ENCODE results near the gene CDCP1.

CDCP1 gene

GRCh38 chr3:45164056-45164455 lies 17.9 kb upstream of the CDCP1 start:
- DNase-seq (ENCODE audit: low spot score), result no peak
- Histone ChIP-seq H3K27ac (no peak overlapping the region), H3K4me3 (no peak overlapping the region)
- no peak for TF ChIP-seq CTCF (IDR thresholded peaks at IDR 0.05)

- no peak for DNase-seq (ENCODE audit: low spot score)
- no peak overlapping the region for H3K27ac ChIP-seq
Observed at GRCh38 chr3:45163481-45163880, 17.3 kb upstream of the CDCP1 start.

GRCh38 chr3:45154641-45155147 lies 8.5 kb upstream of the CDCP1 start:
- no peak for DNase-seq (ENCODE audit: low spot score)
- H3K27ac ChIP-seq, result no peak overlapping the region
- TF ChIP-seq CTCF (IDR thresholded peaks at IDR 0.05), result no peak
- no peak overlapping the region for H3K4me3 ChIP-seq

More at GRCh38 chr3:45163481-45163880, 17.3 kb upstream of the CDCP1 start:
- H3K4me3 ChIP-seq, result no peak overlapping the region
- TF ChIP-seq CTCF (IDR thresholded peaks at IDR 0.05), result no peak

GRCh38 chr3:45153658-45154437 lies 7.7 kb upstream of the CDCP1 start:
- TF ChIP-seq CTCF (IDR thresholded peaks at IDR 0.05), result no peak
- DNase-seq (ENCODE audit: low spot score), result no peak
- Histone ChIP-seq H3K27ac (no peak overlapping the region), H3K4me3 (no peak overlapping the region)

GRCh38 chr3:45152307-45152706 lies 6.1 kb upstream of the CDCP1 start:
- H3K27ac ChIP-seq, result no peak overlapping the region
- no peak for TF ChIP-seq CTCF (IDR thresholded peaks at IDR 0.05)
- H3K4me3 ChIP-seq, result no peak overlapping the region
- DNase-seq (ENCODE audit: low spot score), result no peak

GRCh38 chr3:45151100-45151499 lies 4.9 kb upstream of the CDCP1 start:
- no peak for DNase-seq (ENCODE audit: low spot score)
- Histone ChIP-seq H3K4me3 (no peak overlapping the region), H3K27ac (no peak overlapping the region)
- no peak for TF ChIP-seq CTCF (IDR thresholded peaks at IDR 0.05)

- Histone ChIP-seq H3K27ac (no peak overlapping the region), H3K4me3 (no peak overlapping the region)
- DNase-seq (ENCODE audit: low spot score), result no peak
- TF ChIP-seq CTCF (IDR thresholded peaks at IDR 0.05), result no peak
Observed at GRCh38 chr3:45148921-45149320, 2.7 kb upstream of the CDCP1 start.

All from coronary artery (tissue), 2 donors.